RPMI7951 (cell line): ENCODE measurements around the gene HK1. TPM values are rescaled to one million over a fixed set of nuclear protein-coding genes. Genes with fewer than 3 reads are reported as not detected.
A peak's percentile ranks its signal among the peaks of the same experiment; 100 is the strongest.
"Not testable (repeated sequence)": the region's sequence is repeated elsewhere in the genome, so short reads cannot be mapped to it uniquely, and the experiment has no call there.

ENCODE experiments used
- DNase-seq: peaks from one replicate; pipeline ENCODE4 v3.0.0-alpha.2; 2012; ENCODE audit warnings: low read depth
- total RNA-seq: library from RNA; depleted of rRNA; stranded (reverse); fragments of >200 nt; shearing (Covaris generic); gene quantifications from 2 replicates; pipeline ENCODE4 v1.2.3, GENCODE V29; 2014; rRNA removed

The HK1 gene
- total RNA-seq, 1 experiment from 2014 or later, result 72.7 TPM

GRCh38 chr10:69450395-69450794 is 172.1 kb downstream of the HK1 start:
- not testable (repeated sequence) for DNase-seq

GRCh38 chr10:69451209-69451783 is 173.0 kb downstream of the HK1 start, which contains the start of gene TSPAN15:
Gene TSPAN15 (plus strand): TSS chr10:69451465. CDS start chr10:69451595, 130 bp downstream.
- DNase-seq, result peak; percentile 78

Other genes with a start within 250 kb of the HK1 start
- 333 and 345 TPM in 2 replicates for gene SRGN, start 190.4 kb upstream of the HK1 start, total RNA-seq
- 38.5 and 46.7 TPM in 2 replicates for gene VPS26A, start 154.3 kb upstream of the HK1 start, total RNA-seq
- 15.3 and 17.5 TPM in 2 replicates for gene SUPV3L1, start 98.3 kb upstream of the HK1 start, total RNA-seq
- 3.9 and 7.6 TPM in 2 replicates for gene HKDC1, start 58.2 kb upstream of the HK1 start, total RNA-seq
- 0.10 and 0.36 TPM in 2 replicates for gene TACR2, start 138.4 kb downstream of the HK1 start, total RNA-seq
- gene TSPAN15, start 173.0 kb downstream of the HK1 start, total RNA-seq, result 23.1 and 29.2 TPM in 2 replicates